ENCODE results near the gene HIP1. TPM values are rescaled to one million over a fixed set of nuclear protein-coding genes. Genes with fewer than 3 reads are reported as not detected.

Gene HIP1
- total RNA-seq, 4 donors from 2014 or later = 12.6 to 43.3 (median 31.1) TPM

GRCh38 chr7:75590373-75591005 is 148.3 kb downstream of the HIP1 start:
- TF ChIP-seq CTCF (IDR thresholded peaks at IDR 0.05; ENCODE audit: low read depth) = no peak

GRCh38 chr7:75584354-75584753 is 154.4 kb downstream of the HIP1 start:
- no peak for TF ChIP-seq CTCF (IDR thresholded peaks at IDR 0.05; ENCODE audit: low read depth)

GRCh38 chr7:75583255-75583654 is 155.5 kb downstream of the HIP1 start:
- TF ChIP-seq CTCF (IDR thresholded peaks at IDR 0.05; ENCODE audit: low read depth) = no peak

GRCh38 chr7:75579899-75580298 is 158.8 kb downstream of the HIP1 start:
- TF ChIP-seq CTCF (IDR thresholded peaks at IDR 0.05; ENCODE audit: low read depth) = no peak

GRCh38 chr7:75578081-75578480 is 160.7 kb downstream of the HIP1 start:
- TF ChIP-seq CTCF (IDR thresholded peaks at IDR 0.05; ENCODE audit: low read depth) = no peak

GRCh38 chr7:75575488-75576121 is 163.1 kb downstream of the HIP1 start:
- TF ChIP-seq CTCF (IDR thresholded peaks at IDR 0.05; ENCODE audit: low read depth) = no peak

- no peak for TF ChIP-seq CTCF (IDR thresholded peaks at IDR 0.05; ENCODE audit: low read depth)
Observed at GRCh38 chr7:75573477-75574019, 165.2 kb downstream of the HIP1 start.
